HG02970 (cell line): Measurements from ENCODE around the gene PTPRM.

Experiments
- ATAC-seq: cut with Tn5 transposase; IDR thresholded peaks from one replicate; pipeline ENCODE4 v1.9.1; 2021; ENCODE audit warnings: mild to moderate bottlenecking, moderate library complexity, moderate number of reproducible peaks; ENCODE audit not compliant: unreplicated experiment, low FRiP score

PTPRM gene

GRCh38 chr18:8359076-8359475 is 792.0 kb downstream of the PTPRM start:
- ATAC-seq = no peak

- ATAC-seq = no peak
Observed at GRCh38 chr18:8359481-8359880, 792.4 kb downstream of the PTPRM start.

- no peak for ATAC-seq
Observed at GRCh38 chr18:8361941-8362471, 794.9 kb downstream of the PTPRM start.

GRCh38 chr18:8362863-8363262 is 795.7 kb downstream of the PTPRM start:
- no peak for ATAC-seq

GRCh38 chr18:8364385-8364784 is 797.3 kb downstream of the PTPRM start:
- ATAC-seq = no peak

- no peak for ATAC-seq
Observed at GRCh38 chr18:8365006-8365405, 797.9 kb downstream of the PTPRM start.

- ATAC-seq = no peak
Observed at GRCh38 chr18:8365528-8365927, 798.4 kb downstream of the PTPRM start.

- no peak for ATAC-seq
Observed at GRCh38 chr18:8366070-8366469, 799.0 kb downstream of the PTPRM start.

GRCh38 chr18:8366656-8367055 is 799.5 kb downstream of the PTPRM start:
- no peak for ATAC-seq

GRCh38 chr18:8367217-8367988 is 800.3 kb downstream of the PTPRM start:
- ATAC-seq = no peak

- ATAC-seq = no peak
Observed at GRCh38 chr18:8368512-8369217, 801.5 kb downstream of the PTPRM start.

- ATAC-seq = no peak
Observed at GRCh38 chr18:8373486-8373885, 806.4 kb downstream of the PTPRM start.

- no peak for ATAC-seq
Observed at GRCh38 chr18:8374676-8375075, 807.6 kb downstream of the PTPRM start.

GRCh38 chr18:8375249-8375648 is 808.1 kb downstream of the PTPRM start:
- ATAC-seq = no peak

GRCh38 chr18:8376113-8376512 is 809.0 kb downstream of the PTPRM start:
- ATAC-seq = no peak

GRCh38 chr18:8379187-8379941 is 812.2 kb downstream of the PTPRM start:
- no peak for ATAC-seq

- no peak for ATAC-seq
Observed at GRCh38 chr18:8380006-8380405, 812.9 kb downstream of the PTPRM start.

- no peak for ATAC-seq
Observed at GRCh38 chr18:8380926-8381325, 813.8 kb downstream of the PTPRM start.

- ATAC-seq = no peak
Observed at GRCh38 chr18:8381821-8382459, 814.8 kb downstream of the PTPRM start.

- no peak for ATAC-seq
Observed at GRCh38 chr18:8385400-8385799, 818.3 kb downstream of the PTPRM start.
